ENCODE results near the gene SH3RF3. TPM values are rescaled to one million over a fixed set of nuclear protein-coding genes. Genes with fewer than 3 reads are reported as not detected.
A peak's percentile ranks its signal among the peaks of the same experiment; 100 is the strongest.

SH3RF3 gene
- total RNA-seq, 3 donors from 2014 or later, result 3.2 to 5.6 (median 4.6) TPM

- peak overlapping the region; percentile 68 to 79 (median 75) for H3K4me3 ChIP-seq
- H3K36me3 ChIP-seq, result no peaks in the 10 kb centered on the region
- peaks cover 0 to 4% of the 10 kb centered on the region in 2 donors for H3K27me3 ChIP-seq
- H3K4me1 ChIP-seq, result peaks cover 0 to 4% of the 10 kb centered on the region in 2 donors
- TF ChIP-seq POLR2A (IDR thresholded peaks at IDR 0.05) (no peak), CTCF (IDR thresholded peaks at IDR 0.05) (peak; percentile 80 to 91 (median 85)), POLR2AphosphoS5 (IDR thresholded peaks at IDR 0.05) (peak; percentile 25 to 68 (median 51))
- intact Hi-C loops (cut with DNase I; ENCODE audit: low total_unique reads), result loop anchor here (10.0 kb wide), 1 partner anchor 387 kb away; no protein-coding TSS in a partner anchor
- H3K9me3 ChIP-seq, result no peaks in the 10 kb centered on the region
- DNase-seq (ENCODE audit: low spot score in 2 of 2), result peak in 1 of 2 donors; percentile 44
- H3K27ac ChIP-seq, result peak overlapping the region; percentile 41 to 42
Measured at GRCh38 chr2:109128048-109128615, 873 bp upstream of the SH3RF3 start.

GRCh38 chr2:109129356-109129920, 433 bp downstream of the SH3RF3 start:
- H3K36me3 ChIP-seq, result no peaks in the 10 kb centered on the region
- peaks cover 0 to 4% of the 10 kb centered on the region in 2 donors for H3K27me3 ChIP-seq
- H3K9me3 ChIP-seq, result no peaks in the 10 kb centered on the region
- no peak for DNase-seq (ENCODE audit: low spot score in 2 of 2)
- peaks cover 0 to 4% of the 10 kb centered on the region in 2 donors for H3K4me1 ChIP-seq
- TF ChIP-seq POLR2AphosphoS5 (IDR thresholded peaks at IDR 0.05) (no peak), CTCF (IDR thresholded peaks at IDR 0.05) (no peak), POLR2A (IDR thresholded peaks at IDR 0.05) (no peak)
- H3K4me3 ChIP-seq, result peak overlapping the region; percentile 68 to 79 (median 75)
- peak overlapping the region in 1 of 2 donors; percentile 54 for H3K27ac ChIP-seq
- intact Hi-C loops (cut with DNase I; ENCODE audit: low total_unique reads), result loop anchor here (10.0 kb wide), 1 partner anchor 385 kb away; no protein-coding TSS in a partner anchor

GRCh38 chr2:109129921-109130722, 1.1 kb downstream of the SH3RF3 start:
- Histone ChIP-seq H3K9me3 (no peaks in the 10 kb centered on the region), H3K27me3 (peaks cover 0 to 4% of the 10 kb centered on the region in 2 donors), H3K4me1 (peaks cover 0 to 4% of the 10 kb centered on the region in 2 donors), H3K27ac (peak overlapping the region in 1 of 2 donors; percentile 54), H3K36me3 (no peaks in the 10 kb centered on the region), H3K4me3 (peak overlapping the region; percentile 68 to 79 (median 75))
- TF ChIP-seq POLR2AphosphoS5 (IDR thresholded peaks at IDR 0.05), result no peak
- TF ChIP-seq CTCF (IDR thresholded peaks at IDR 0.05), result no peak
- TF ChIP-seq POLR2A (IDR thresholded peaks at IDR 0.05), result no peak
- no peak for DNase-seq (ENCODE audit: low spot score in 2 of 2)
- intact Hi-C loops (cut with DNase I; ENCODE audit: low total_unique reads), result loop anchor here (10.0 kb wide), 2 partner anchors 125 to 385 kb away; no protein-coding TSS in a partner anchor

- TF ChIP-seq POLR2A (IDR thresholded peaks at IDR 0.05), result no peak
- no peak for TF ChIP-seq POLR2AphosphoS5 (IDR thresholded peaks at IDR 0.05)
- TF ChIP-seq CTCF (IDR thresholded peaks at IDR 0.05), result no peak
- Histone ChIP-seq H3K9me3 (no peaks in the 10 kb centered on the region), H3K4me1 (peaks cover 0 to 4% of the 10 kb centered on the region in 2 donors), H3K27me3 (peaks cover 0 to 4% of the 10 kb centered on the region in 2 donors), H3K27ac (no peak overlapping the region), H3K4me3 (peak overlapping the region; percentile 68 to 79 (median 75)), H3K36me3 (no peaks in the 10 kb centered on the region)
- intact Hi-C loops (cut with DNase I; ENCODE audit: low total_unique reads), result loop anchor here (10.0 kb wide), 1 partner anchor 124 kb away; no protein-coding TSS in a partner anchor
- no peak for DNase-seq (ENCODE audit: low spot score in 2 of 2)
Measured at GRCh38 chr2:109130723-109130995, 1.7 kb downstream of the SH3RF3 start.

Measured in breast epithelium (tissue), 4 donors.